IMR-90 (cell line): ENCODE results near the gene NR2F1.

Experiments used
- CTCF ChIP-seq: conservative IDR thresholded peaks from 2 replicates; pipeline ENCODE4 v1.5.1; 2012; ENCODE audit warnings: mild to moderate bottlenecking, low read depth, low read length, improper control_type of control experiment
- SMC3 ChIP-seq: fragments of 150-350 bp; IDR thresholded peaks from 2 replicates; pipeline ENCODE4 v1.6.1; 2016; ENCODE audit warnings: low read depth, mild to moderate bottlenecking, antibody characterized with exemption, low read length, moderate library complexity

GRCh38 chr5:93578813-93579691 is 4.0 kb upstream of the NR2F1 start:
- TF ChIP-seq CTCF (no peak), SMC3 (no peak)
